ENCODE results near the gene NT5M. TPM values are rescaled to one million over a fixed set of nuclear protein-coding genes. Genes with fewer than 3 reads are reported as not detected.
A peak's percentile ranks its signal among the peaks of the same experiment; 100 is the strongest.

Gene NT5M
- total RNA-seq, 1 donor from 2014 or later: 4.2 TPM

- H3K4me1 ChIP-seq (ENCODE audit: control insufficient read depth in 3 of 3, insufficient read depth in 3 of 3, low read length in 3 of 3): peaks cover 0 to 13% (median 8%) of the 10 kb centered on the region in 3 donors
- H3K27me3 ChIP-seq (ENCODE audit: control insufficient read depth in 3 of 3, insufficient read depth in 3 of 3, low read length in 3 of 3): no peaks in the 10 kb centered on the region
- peaks cover 0 to 3% (median 0%) of the 10 kb centered on the region in 3 donors for H3K36me3 ChIP-seq (ENCODE audit: control insufficient read depth in 3 of 3, insufficient read depth in 3 of 3, low read length in 3 of 3)
- H3K4me3 ChIP-seq (ENCODE audit: low read length in 3 of 3): no peak overlapping the region
- no peaks in the 10 kb centered on the region for H3K9me3 ChIP-seq (ENCODE audit: control insufficient read depth in 3 of 3, low read length in 3 of 3)
- no peak overlapping the region for H3K27ac ChIP-seq (ENCODE audit: low read depth, low read length)
- H3K9ac ChIP-seq (ENCODE audit: low read depth in 1 of 3, low read length in 3 of 3): no peak overlapping the region
Observed at GRCh38 chr17:17341452-17341851, 38.3 kb downstream of the NT5M start.

- H3K9ac ChIP-seq (ENCODE audit: low read depth in 1 of 3, low read length in 3 of 3): no peak overlapping the region
- peaks cover 0 to 13% (median 8%) of the 10 kb centered on the region in 3 donors for H3K4me1 ChIP-seq (ENCODE audit: control insufficient read depth in 3 of 3, insufficient read depth in 3 of 3, low read length in 3 of 3)
- no peaks in the 10 kb centered on the region for H3K27me3 ChIP-seq (ENCODE audit: control insufficient read depth in 3 of 3, insufficient read depth in 3 of 3, low read length in 3 of 3)
- H3K27ac ChIP-seq (ENCODE audit: low read depth, low read length): no peak overlapping the region
- no peaks in the 10 kb centered on the region for H3K9me3 ChIP-seq (ENCODE audit: control insufficient read depth in 3 of 3, low read length in 3 of 3)
- peaks cover 0 to 3% (median 0%) of the 10 kb centered on the region in 3 donors for H3K36me3 ChIP-seq (ENCODE audit: control insufficient read depth in 3 of 3, insufficient read depth in 3 of 3, low read length in 3 of 3)
- H3K4me3 ChIP-seq (ENCODE audit: low read length in 3 of 3): no peak overlapping the region
Observed at GRCh38 chr17:17342242-17342945, 39.2 kb downstream of the NT5M start.

- Histone ChIP-seq H3K4me1 (ENCODE audit: control insufficient read depth in 3 of 3, insufficient read depth in 3 of 3, low read length in 3 of 3) (peaks cover 0 to 13% (median 8%) of the 10 kb centered on the region in 3 donors), H3K4me3 (ENCODE audit: low read length in 3 of 3) (no peak overlapping the region), H3K36me3 (ENCODE audit: control insufficient read depth in 3 of 3, insufficient read depth in 3 of 3, low read length in 3 of 3) (peaks cover 0 to 3% (median 0%) of the 10 kb centered on the region in 3 donors), H3K27ac (ENCODE audit: low read depth, low read length) (no peak overlapping the region), H3K9me3 (ENCODE audit: control insufficient read depth in 3 of 3, low read length in 3 of 3) (no peaks in the 10 kb centered on the region), H3K27me3 (ENCODE audit: control insufficient read depth in 3 of 3, insufficient read depth in 3 of 3, low read length in 3 of 3) (no peaks in the 10 kb centered on the region), H3K9ac (ENCODE audit: low read depth in 1 of 3, low read length in 3 of 3) (no peak overlapping the region)
Observed at GRCh38 chr17:17343160-17343735, 40.1 kb downstream of the NT5M start.

GRCh38 chr17:17343896-17344506 is 40.8 kb downstream of the NT5M start:
- H3K36me3 ChIP-seq (ENCODE audit: control insufficient read depth in 3 of 3, insufficient read depth in 3 of 3, low read length in 3 of 3): peaks cover 0 to 3% (median 0%) of the 10 kb centered on the region in 3 donors

GRCh38 chr17:17344507-17345293 is 41.5 kb downstream of the NT5M start:
- no peak overlapping the region for H3K9ac ChIP-seq (ENCODE audit: low read depth in 1 of 3, low read length in 3 of 3)
- H3K4me1 ChIP-seq (ENCODE audit: control insufficient read depth in 3 of 3, insufficient read depth in 3 of 3, low read length in 3 of 3): peaks cover 0 to 13% (median 8%) of the 10 kb centered on the region in 3 donors
- peak overlapping the region in 1 of 3 donors; percentile 6 for H3K4me3 ChIP-seq (ENCODE audit: low read length in 3 of 3)
- H3K27ac ChIP-seq (ENCODE audit: low read depth, low read length): peak overlapping the region; percentile 54
- peaks cover 0 to 3% (median 0%) of the 10 kb centered on the region in 3 donors for H3K36me3 ChIP-seq (ENCODE audit: control insufficient read depth in 3 of 3, insufficient read depth in 3 of 3, low read length in 3 of 3)
- H3K27me3 ChIP-seq (ENCODE audit: control insufficient read depth in 3 of 3, insufficient read depth in 3 of 3, low read length in 3 of 3): no peaks in the 10 kb centered on the region
- H3K9me3 ChIP-seq (ENCODE audit: control insufficient read depth in 3 of 3, low read length in 3 of 3): no peaks in the 10 kb centered on the region

More at GRCh38 chr17:17343896-17344506, 40.8 kb downstream of the NT5M start:
- peak overlapping the region; percentile 54 for H3K27ac ChIP-seq (ENCODE audit: low read depth, low read length)
- H3K27me3 ChIP-seq (ENCODE audit: control insufficient read depth in 3 of 3, insufficient read depth in 3 of 3, low read length in 3 of 3): no peaks in the 10 kb centered on the region
- peak overlapping the region in 1 of 3 donors; percentile 25 for H3K9ac ChIP-seq (ENCODE audit: low read depth in 1 of 3, low read length in 3 of 3)
- H3K4me3 ChIP-seq (ENCODE audit: low read length in 3 of 3): no peak overlapping the region
- no peaks in the 10 kb centered on the region for H3K9me3 ChIP-seq (ENCODE audit: control insufficient read depth in 3 of 3, low read length in 3 of 3)
- peaks cover 0 to 13% (median 8%) of the 10 kb centered on the region in 3 donors for H3K4me1 ChIP-seq (ENCODE audit: control insufficient read depth in 3 of 3, insufficient read depth in 3 of 3, low read length in 3 of 3)

- Histone ChIP-seq H3K27me3 (ENCODE audit: control insufficient read depth in 3 of 3, insufficient read depth in 3 of 3, low read length in 3 of 3) (no peaks in the 10 kb centered on the region), H3K36me3 (ENCODE audit: control insufficient read depth in 3 of 3, insufficient read depth in 3 of 3, low read length in 3 of 3) (peaks cover 0 to 3% (median 0%) of the 10 kb centered on the region in 3 donors), H3K9ac (ENCODE audit: low read depth in 1 of 3, low read length in 3 of 3) (no peak overlapping the region), H3K4me3 (ENCODE audit: low read length in 3 of 3) (peak overlapping the region in 1 of 3 donors; percentile 6), H3K4me1 (ENCODE audit: control insufficient read depth in 3 of 3, insufficient read depth in 3 of 3, low read length in 3 of 3) (peaks cover 0 to 13% (median 8%) of the 10 kb centered on the region in 3 donors), H3K9me3 (ENCODE audit: control insufficient read depth in 3 of 3, low read length in 3 of 3) (no peaks in the 10 kb centered on the region), H3K27ac (ENCODE audit: low read depth, low read length) (no peak overlapping the region)
Observed at GRCh38 chr17:17345294-17345597, 42.1 kb downstream of the NT5M start.

- no peak overlapping the region for H3K4me3 ChIP-seq (ENCODE audit: low read length in 3 of 3)
- H3K9ac ChIP-seq (ENCODE audit: low read depth in 1 of 3, low read length in 3 of 3): no peak overlapping the region
- H3K4me1 ChIP-seq (ENCODE audit: control insufficient read depth in 3 of 3, insufficient read depth in 3 of 3, low read length in 3 of 3): peaks cover 0 to 13% (median 8%) of the 10 kb centered on the region in 3 donors
- H3K9me3 ChIP-seq (ENCODE audit: control insufficient read depth in 3 of 3, low read length in 3 of 3): no peaks in the 10 kb centered on the region
- H3K27me3 ChIP-seq (ENCODE audit: control insufficient read depth in 3 of 3, insufficient read depth in 3 of 3, low read length in 3 of 3): peaks cover 0 to 2% (median 0%) of the 10 kb centered on the region in 3 donors
- H3K27ac ChIP-seq (ENCODE audit: low read depth, low read length): no peak overlapping the region
- peaks cover 0 to 3% (median 0%) of the 10 kb centered on the region in 3 donors for H3K36me3 ChIP-seq (ENCODE audit: control insufficient read depth in 3 of 3, insufficient read depth in 3 of 3, low read length in 3 of 3)
Observed at GRCh38 chr17:17345686-17346427, 42.7 kb downstream of the NT5M start.

- Histone ChIP-seq H3K27me3 (ENCODE audit: control insufficient read depth in 3 of 3, insufficient read depth in 3 of 3, low read length in 3 of 3) (peaks cover 0 to 3% (median 3%) of the 10 kb centered on the region in 3 donors), H3K9ac (ENCODE audit: low read depth in 1 of 3, low read length in 3 of 3) (no peak overlapping the region), H3K36me3 (ENCODE audit: control insufficient read depth in 3 of 3, insufficient read depth in 3 of 3, low read length in 3 of 3) (peaks cover 0 to 3% (median 0%) of the 10 kb centered on the region in 3 donors), H3K4me1 (ENCODE audit: control insufficient read depth in 3 of 3, insufficient read depth in 3 of 3, low read length in 3 of 3) (peaks cover 4 to 16% (median 13%) of the 10 kb centered on the region in 3 donors), H3K4me3 (ENCODE audit: low read length in 3 of 3) (no peak overlapping the region), H3K27ac (ENCODE audit: low read depth, low read length) (no peak overlapping the region), H3K9me3 (ENCODE audit: control insufficient read depth in 3 of 3, low read length in 3 of 3) (no peaks in the 10 kb centered on the region)
Observed at GRCh38 chr17:17346428-17347233, 43.5 kb downstream of the NT5M start.
